ENCODE measurements around the gene SHTN1.

Gene SHTN1

DNA sequence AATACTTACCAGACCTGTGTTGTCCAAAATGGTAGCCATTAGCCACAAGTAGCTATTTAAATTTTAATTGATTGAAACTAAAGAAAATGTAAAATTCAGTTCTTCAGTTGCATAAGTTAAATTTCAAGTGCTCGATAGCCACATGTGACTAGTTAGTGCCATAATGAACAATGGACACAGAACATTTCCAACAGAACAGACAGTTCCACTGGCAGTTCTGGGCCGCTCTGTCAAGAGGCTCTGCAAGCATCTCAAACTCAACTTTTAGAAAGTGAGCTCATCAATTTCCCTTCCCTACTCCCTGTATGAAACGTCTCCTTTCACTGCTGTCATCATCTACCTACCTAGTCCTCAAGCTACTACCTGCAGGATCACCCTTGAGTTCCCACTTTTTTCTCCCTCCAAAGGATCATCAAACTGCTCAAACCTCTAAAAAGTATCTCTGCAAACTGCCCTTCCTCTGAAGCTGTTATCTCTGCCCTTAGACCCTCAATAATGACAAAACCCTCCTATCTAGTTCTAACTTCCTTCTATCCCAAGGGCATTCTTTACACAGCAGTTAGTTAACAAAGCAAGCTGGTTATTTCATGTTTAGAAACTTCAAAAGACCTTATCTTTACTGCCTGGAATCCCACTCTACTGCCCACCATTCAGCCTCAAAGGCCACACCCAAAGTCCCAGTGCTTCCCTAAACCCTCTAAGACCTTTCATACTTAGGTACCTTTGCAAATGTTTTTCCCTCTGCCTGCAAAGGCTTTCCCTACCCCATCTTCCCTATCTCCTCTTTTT, 20.6 kb downstream of the SHTN1 start:
- Histone ChIP-seq H3K27ac (ENCODE audit: low read depth, low read length) (no peak overlapping the region), H3K9ac (ENCODE audit: low read length) (no peak overlapping the region), H3K36me3 (ENCODE audit: control insufficient read depth, insufficient read depth, low read length) (no peaks in the 10 kb centered on the region), H3K4me3 (ENCODE audit: low read depth, low read length) (no peak overlapping the region), H3K4me1 (ENCODE audit: control insufficient read depth, insufficient read depth, low read length) (peaks cover 28% of the 10 kb centered on the region), H3K9me3 (ENCODE audit: control insufficient read depth, insufficient read depth, low read depth, low read length) (no peaks in the 10 kb centered on the region), H3K27me3 (ENCODE audit: control insufficient read depth, insufficient read depth, low read length) (no peaks in the 10 kb centered on the region)

DNA sequence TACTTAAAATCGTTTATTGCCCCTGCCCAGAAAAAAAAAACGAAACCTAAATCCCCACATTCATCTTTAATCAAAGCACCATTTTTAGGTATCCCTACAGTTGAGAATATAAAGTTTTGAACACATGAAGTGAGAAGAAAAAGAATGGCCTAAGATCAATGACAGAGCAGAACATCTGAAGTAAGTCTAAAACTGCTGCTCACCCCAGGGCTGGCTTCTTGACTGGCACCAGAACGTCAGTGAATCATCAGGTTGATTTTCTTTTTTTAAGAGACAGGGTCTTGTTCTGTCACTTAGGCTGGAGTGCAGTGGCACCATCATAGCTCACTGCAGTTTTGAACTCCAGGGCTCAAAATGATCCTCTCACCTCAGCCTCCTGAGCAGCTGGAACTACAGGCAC, 24.9 kb downstream of the SHTN1 start:
- no peak overlapping the region for H3K4me3 ChIP-seq (ENCODE audit: low read depth, low read length)
- no peak overlapping the region for H3K9ac ChIP-seq (ENCODE audit: low read length)
- H3K27ac ChIP-seq (ENCODE audit: low read depth, low read length): no peak overlapping the region
- peaks cover 22% of the 10 kb centered on the region for H3K4me1 ChIP-seq (ENCODE audit: control insufficient read depth, insufficient read depth, low read length)
- H3K9me3 ChIP-seq (ENCODE audit: control insufficient read depth, insufficient read depth, low read depth, low read length): no peaks in the 10 kb centered on the region
- no peaks in the 10 kb centered on the region for H3K36me3 ChIP-seq (ENCODE audit: control insufficient read depth, insufficient read depth, low read length)
- H3K27me3 ChIP-seq (ENCODE audit: control insufficient read depth, insufficient read depth, low read length): no peaks in the 10 kb centered on the region

DNA sequence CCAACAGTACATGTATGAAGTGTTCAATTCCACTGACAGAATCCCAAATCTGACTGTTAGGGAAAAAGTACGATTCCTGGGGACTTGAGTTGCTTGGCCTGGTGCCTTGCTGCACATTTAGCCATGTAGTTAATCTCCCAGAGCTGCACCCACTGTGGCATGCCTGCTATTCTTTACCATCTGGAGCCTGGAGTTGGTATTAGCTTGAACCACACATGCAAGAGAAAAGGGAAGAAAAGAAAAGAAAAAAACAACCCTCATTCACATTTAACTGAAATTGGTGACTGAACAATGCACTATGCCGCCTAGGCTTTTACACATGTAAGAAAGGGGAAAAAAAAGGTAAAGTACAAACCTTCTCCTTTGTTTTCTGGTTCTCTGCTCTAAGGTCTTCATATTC, 26.1 kb downstream of the SHTN1 start:
- peaks cover 22% of the 10 kb centered on the region for H3K4me1 ChIP-seq (ENCODE audit: control insufficient read depth, insufficient read depth, low read length)
- H3K27ac ChIP-seq (ENCODE audit: low read depth, low read length): no peak overlapping the region
- H3K4me3 ChIP-seq (ENCODE audit: low read depth, low read length): no peak overlapping the region

DNA sequence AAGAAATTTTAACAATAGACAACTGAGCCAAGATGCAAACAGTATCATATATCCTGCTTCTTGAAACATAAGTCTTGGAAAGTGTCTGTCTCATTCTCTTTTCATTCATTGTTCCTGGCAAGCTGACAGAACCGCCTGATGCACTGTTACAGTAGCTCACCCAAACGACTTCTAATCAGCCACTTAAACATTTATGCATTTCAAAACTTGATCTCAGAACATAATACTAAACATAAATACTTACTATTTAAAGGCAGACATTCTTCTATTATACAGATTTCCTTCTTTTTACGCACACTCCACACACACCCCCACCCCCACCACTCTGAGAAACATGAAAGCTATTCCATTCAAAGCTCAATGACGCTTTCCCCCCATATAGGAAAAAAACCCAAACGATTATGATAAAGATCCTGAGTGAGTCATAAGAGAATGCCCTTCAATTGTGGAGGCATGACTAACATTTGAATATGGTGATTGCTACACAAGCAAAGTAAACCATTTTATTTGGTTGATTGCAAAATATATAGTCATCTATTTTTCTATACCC, 30.5 kb downstream of the SHTN1 start:
- Histone ChIP-seq H3K9me3 (ENCODE audit: control insufficient read depth, insufficient read depth, low read depth, low read length) (peaks cover 11% of the 10 kb centered on the region), H3K27me3 (ENCODE audit: control insufficient read depth, insufficient read depth, low read length) (no peaks in the 10 kb centered on the region), H3K27ac (ENCODE audit: low read depth, low read length) (no peak overlapping the region), H3K36me3 (ENCODE audit: control insufficient read depth, insufficient read depth, low read length) (peaks cover 4% of the 10 kb centered on the region; the same call in 1 of the 2 replicates), H3K9ac (ENCODE audit: low read length) (no peak overlapping the region), H3K4me3 (ENCODE audit: low read depth, low read length) (no peak overlapping the region), H3K4me1 (ENCODE audit: control insufficient read depth, insufficient read depth, low read length) (peaks cover 20% of the 10 kb centered on the region)

More for the DNA sequence above, 26.1 kb downstream of the SHTN1 start:
- no peaks in the 10 kb centered on the region for H3K36me3 ChIP-seq (ENCODE audit: control insufficient read depth, insufficient read depth, low read length)
- no peak overlapping the region for H3K9ac ChIP-seq (ENCODE audit: low read length)
- no peaks in the 10 kb centered on the region for H3K9me3 ChIP-seq (ENCODE audit: control insufficient read depth, insufficient read depth, low read depth, low read length)
- H3K27me3 ChIP-seq (ENCODE audit: control insufficient read depth, insufficient read depth, low read length): no peaks in the 10 kb centered on the region

DNA sequence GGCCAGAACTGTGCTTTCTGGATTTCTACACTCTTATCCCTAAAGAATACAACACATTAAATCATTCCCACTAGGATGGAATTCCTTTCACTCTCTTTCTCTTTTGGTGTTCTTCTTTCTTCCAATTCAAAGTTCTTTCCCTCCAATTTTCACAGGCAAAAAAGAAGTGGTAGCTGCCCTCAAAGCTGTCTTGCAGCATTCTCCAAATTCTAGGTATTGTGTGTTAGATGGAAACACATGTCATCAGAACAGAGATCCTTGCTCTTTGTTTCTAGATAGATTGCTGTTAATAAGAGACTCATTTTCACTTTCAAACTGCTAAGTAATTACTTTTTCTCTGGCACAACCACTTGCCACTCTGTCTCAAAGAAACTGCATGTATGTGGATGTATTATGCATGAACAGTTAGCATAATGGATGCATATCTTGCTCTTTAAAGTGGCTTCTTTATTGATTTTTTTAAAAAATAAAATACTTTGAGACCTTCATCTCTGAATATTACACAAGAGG, 31.0 kb downstream of the SHTN1 start:
- Histone ChIP-seq H3K9ac (ENCODE audit: low read length) (no peak overlapping the region), H3K27ac (ENCODE audit: low read depth, low read length) (no peak overlapping the region), H3K4me3 (ENCODE audit: low read depth, low read length) (no peak overlapping the region)

DNA sequence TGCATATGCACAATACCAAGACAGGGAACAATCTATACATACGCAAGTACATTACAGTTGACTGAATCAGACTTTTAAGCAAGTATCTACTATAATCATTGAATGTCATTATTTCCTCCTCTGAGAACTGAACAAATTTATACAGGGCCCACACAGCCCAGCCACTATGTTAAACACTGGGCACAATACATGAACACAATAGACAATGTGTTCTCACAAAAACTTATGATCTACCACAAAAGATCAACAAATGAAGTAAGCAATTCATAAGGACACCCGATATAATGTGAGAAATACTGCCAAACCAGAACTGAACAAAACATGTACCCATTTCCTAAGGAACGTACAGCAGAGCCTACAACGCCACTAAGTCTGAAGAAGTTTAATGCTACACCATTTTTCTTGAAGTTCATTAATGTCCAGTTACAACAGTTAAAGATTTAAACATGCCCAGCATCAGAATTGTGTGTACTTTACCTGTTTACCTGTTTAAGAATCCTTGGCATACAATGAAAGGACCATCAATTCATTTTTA, 31.5 kb downstream of the SHTN1 start:
- Histone ChIP-seq H3K27ac (ENCODE audit: low read depth, low read length) (no peak overlapping the region), H3K36me3 (ENCODE audit: control insufficient read depth, insufficient read depth, low read length) (peaks cover 4% of the 10 kb centered on the region), H3K4me3 (ENCODE audit: low read depth, low read length) (no peak overlapping the region), H3K9ac (ENCODE audit: low read length) (no peak overlapping the region), H3K9me3 (ENCODE audit: control insufficient read depth, insufficient read depth, low read depth, low read length) (peaks cover 11% of the 10 kb centered on the region), H3K27me3 (ENCODE audit: control insufficient read depth, insufficient read depth, low read length) (no peaks in the 10 kb centered on the region), H3K4me1 (ENCODE audit: control insufficient read depth, insufficient read depth, low read length) (peaks cover 15% of the 10 kb centered on the region)

More for the DNA sequence above, 31.0 kb downstream of the SHTN1 start:
- no peaks in the 10 kb centered on the region for H3K27me3 ChIP-seq (ENCODE audit: control insufficient read depth, insufficient read depth, low read length)
- peaks cover 4% of the 10 kb centered on the region; the same call in 1 of the 2 replicates for H3K36me3 ChIP-seq (ENCODE audit: control insufficient read depth, insufficient read depth, low read length)
- H3K9me3 ChIP-seq (ENCODE audit: control insufficient read depth, insufficient read depth, low read depth, low read length): peaks cover 11% of the 10 kb centered on the region
- peaks cover 19% of the 10 kb centered on the region for H3K4me1 ChIP-seq (ENCODE audit: control insufficient read depth, insufficient read depth, low read length)

DNA sequence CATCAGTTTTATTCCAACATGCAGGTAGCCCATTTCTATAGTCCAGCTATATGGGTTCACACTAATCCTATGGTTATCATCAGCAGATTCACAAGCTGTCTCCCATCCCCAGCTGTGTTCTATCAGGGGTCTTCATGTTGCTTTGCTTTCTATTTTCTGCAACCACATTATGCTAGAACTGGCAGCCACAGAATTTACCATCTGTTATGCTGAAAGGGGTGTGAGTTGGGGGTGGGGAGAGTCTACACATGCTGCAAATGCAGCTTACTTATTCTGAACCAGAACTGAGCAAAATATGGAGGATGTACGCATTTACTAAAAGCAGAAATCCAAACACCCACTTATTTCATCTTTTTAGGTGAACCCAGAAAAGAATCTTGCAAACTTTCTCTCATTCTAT, 32.9 kb downstream of the SHTN1 start:
- peaks cover 15% of the 10 kb centered on the region for H3K4me1 ChIP-seq (ENCODE audit: control insufficient read depth, insufficient read depth, low read length)
- H3K27me3 ChIP-seq (ENCODE audit: control insufficient read depth, insufficient read depth, low read length): no peaks in the 10 kb centered on the region
- no peak overlapping the region for H3K9ac ChIP-seq (ENCODE audit: low read length)
- peaks cover 11% of the 10 kb centered on the region for H3K9me3 ChIP-seq (ENCODE audit: control insufficient read depth, insufficient read depth, low read depth, low read length)
- no peak overlapping the region for H3K4me3 ChIP-seq (ENCODE audit: low read depth, low read length)
- no peak overlapping the region for H3K27ac ChIP-seq (ENCODE audit: low read depth, low read length)
- H3K36me3 ChIP-seq (ENCODE audit: control insufficient read depth, insufficient read depth, low read length): peaks cover 11% of the 10 kb centered on the region

DNA sequence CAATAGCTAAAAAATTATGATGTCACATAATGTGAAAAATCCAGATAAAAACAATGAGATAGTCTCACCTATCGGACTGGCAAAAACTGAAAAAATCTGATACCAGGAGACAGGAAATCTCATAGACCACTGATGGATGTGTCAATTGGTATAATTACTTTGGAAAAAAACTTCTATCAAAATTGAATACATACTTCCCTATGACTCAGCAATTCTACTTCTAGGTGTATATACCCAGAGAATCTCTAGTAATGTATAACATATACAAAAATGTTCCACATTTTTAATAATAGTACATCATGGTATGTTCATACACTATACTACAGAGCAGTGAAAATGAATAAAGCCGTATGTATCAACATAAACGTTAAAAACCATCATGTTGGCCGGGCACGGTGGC, 34.9 kb downstream of the SHTN1 start:
- H3K4me1 ChIP-seq (ENCODE audit: control insufficient read depth, insufficient read depth, low read length): peaks cover 15% of the 10 kb centered on the region
- H3K27ac ChIP-seq (ENCODE audit: low read depth, low read length): no peak overlapping the region
- no peak overlapping the region for H3K9ac ChIP-seq (ENCODE audit: low read length)
- no peaks in the 10 kb centered on the region for H3K27me3 ChIP-seq (ENCODE audit: control insufficient read depth, insufficient read depth, low read length)
- peaks cover 11% of the 10 kb centered on the region for H3K9me3 ChIP-seq (ENCODE audit: control insufficient read depth, insufficient read depth, low read depth, low read length)
- no peak overlapping the region for H3K4me3 ChIP-seq (ENCODE audit: low read depth, low read length)
- peaks cover 12% of the 10 kb centered on the region for H3K36me3 ChIP-seq (ENCODE audit: control insufficient read depth, insufficient read depth, low read length)

DNA sequence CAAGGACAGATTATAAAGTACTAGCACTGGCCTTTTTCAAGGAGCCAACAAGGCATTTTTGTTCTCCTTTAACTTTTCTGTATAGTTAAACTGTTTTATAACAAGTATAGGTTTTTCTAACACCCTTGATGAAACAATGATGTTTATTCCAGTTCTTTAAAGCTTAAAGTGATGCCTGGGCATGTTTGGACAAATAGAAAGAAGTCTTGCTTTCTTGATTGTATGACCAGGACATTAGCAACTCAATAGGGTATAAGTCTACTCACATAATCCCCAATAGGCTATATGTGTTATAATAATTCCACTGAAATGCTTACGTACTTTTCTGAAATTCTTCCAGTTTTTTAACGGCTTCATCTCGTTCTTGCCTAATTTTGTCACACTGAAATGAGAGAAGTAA, 36.7 kb downstream of the SHTN1 start:
- Histone ChIP-seq H3K9ac (ENCODE audit: low read length) (no peak overlapping the region), H3K36me3 (ENCODE audit: control insufficient read depth, insufficient read depth, low read length) (peaks cover 12% of the 10 kb centered on the region), H3K4me3 (ENCODE audit: low read depth, low read length) (no peak overlapping the region), H3K4me1 (ENCODE audit: control insufficient read depth, insufficient read depth, low read length) (no peaks in the 10 kb centered on the region), H3K27ac (ENCODE audit: low read depth, low read length) (no peak overlapping the region), H3K9me3 (ENCODE audit: control insufficient read depth, insufficient read depth, low read depth, low read length) (peaks cover 11% of the 10 kb centered on the region), H3K27me3 (ENCODE audit: control insufficient read depth, insufficient read depth, low read length) (no peaks in the 10 kb centered on the region)

DNA sequence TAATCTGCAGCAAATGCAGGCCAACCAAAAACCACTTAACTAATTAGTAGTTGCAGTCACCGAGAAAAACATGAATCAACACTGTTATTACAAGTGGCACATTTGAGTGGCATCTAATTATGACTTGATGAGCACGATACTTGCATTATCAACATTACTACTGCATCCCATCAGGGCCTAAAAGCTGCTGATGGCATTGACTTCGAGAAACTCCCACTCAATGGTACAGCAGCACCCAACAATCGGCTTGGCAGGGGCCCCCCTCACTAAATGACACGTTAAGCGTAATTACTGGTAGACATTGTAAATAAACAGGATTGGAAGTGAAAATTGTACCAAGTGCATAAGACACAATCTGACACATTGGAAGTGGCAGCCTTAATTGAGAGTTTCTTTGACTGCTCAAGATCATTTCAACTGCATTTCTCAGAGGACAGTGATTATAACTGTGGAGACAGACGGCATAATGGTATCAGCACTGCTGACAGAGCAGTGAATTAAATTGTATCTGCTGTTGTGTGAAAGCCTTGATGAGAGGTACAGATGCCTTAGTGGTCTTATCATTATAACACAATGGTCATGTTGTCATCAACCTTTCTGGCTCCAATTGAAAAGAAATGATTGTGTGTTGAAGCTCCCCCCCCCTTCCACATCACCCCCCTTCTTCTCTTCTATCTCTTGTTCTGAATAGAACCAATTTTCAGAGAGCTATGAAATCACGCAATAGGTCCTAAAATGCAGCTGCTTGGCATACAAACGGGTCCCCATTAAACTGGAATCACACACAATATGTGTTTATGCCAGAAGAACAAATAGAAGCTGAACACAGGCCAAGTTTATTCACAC, 43.4 kb downstream of the SHTN1 start:
- Histone ChIP-seq H3K9me3 (ENCODE audit: control insufficient read depth, insufficient read depth, low read depth, low read length) (no peaks in the 10 kb centered on the region), H3K4me1 (ENCODE audit: control insufficient read depth, insufficient read depth, low read length) (no peaks in the 10 kb centered on the region), H3K27me3 (ENCODE audit: control insufficient read depth, insufficient read depth, low read length) (no peaks in the 10 kb centered on the region), H3K36me3 (ENCODE audit: control insufficient read depth, insufficient read depth, low read length) (no peaks in the 10 kb centered on the region), H3K4me3 (ENCODE audit: low read depth, low read length) (no peak overlapping the region), H3K27ac (ENCODE audit: low read depth, low read length) (no peak overlapping the region), H3K9ac (ENCODE audit: low read length) (no peak overlapping the region)

All from HUES6 (cell line).